HG02759 (cell line): ENCODE data around the gene IL23R.

Source experiments
- ATAC-seq: cut with Tn5 transposase; IDR thresholded peaks from one replicate; pipeline ENCODE4 v1.9.1; 2021; ENCODE audit warnings: mild to moderate bottlenecking, moderate library complexity; ENCODE audit not compliant: unreplicated experiment

The IL23R gene

DNA sequence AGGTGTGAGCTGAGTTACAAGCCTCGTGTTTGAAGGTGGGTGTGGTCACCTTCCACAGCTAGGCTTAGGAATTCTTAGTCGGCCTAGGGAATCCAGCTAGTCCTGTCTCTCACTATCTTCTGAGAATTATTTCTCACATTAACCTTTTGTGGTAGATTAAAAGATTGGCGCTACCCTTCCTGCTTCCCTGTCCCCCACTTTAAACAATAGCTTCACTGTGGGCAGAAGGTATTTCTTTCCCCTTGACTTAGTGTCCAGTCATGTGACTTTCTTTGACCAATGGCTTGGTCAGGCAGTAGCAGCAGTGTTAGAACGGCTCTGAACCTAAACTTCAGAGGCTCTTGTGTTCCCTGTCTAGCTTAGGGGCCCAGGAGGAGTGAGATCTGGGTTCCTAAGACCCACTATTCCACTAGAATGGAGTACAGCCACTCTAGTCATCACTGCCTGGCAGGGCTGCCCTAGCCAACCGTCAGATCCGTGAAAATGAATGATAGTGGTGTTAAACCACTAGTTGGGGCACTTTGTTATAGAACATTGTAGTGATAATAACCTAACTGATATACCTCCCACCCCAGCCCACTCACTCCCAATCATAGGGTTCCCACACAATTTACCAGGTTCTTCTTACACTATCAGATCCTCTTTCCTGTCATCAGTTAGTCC lies 17.6 kb upstream of the IL23R start:
- peak; percentile 46 for ATAC-seq

DNA sequence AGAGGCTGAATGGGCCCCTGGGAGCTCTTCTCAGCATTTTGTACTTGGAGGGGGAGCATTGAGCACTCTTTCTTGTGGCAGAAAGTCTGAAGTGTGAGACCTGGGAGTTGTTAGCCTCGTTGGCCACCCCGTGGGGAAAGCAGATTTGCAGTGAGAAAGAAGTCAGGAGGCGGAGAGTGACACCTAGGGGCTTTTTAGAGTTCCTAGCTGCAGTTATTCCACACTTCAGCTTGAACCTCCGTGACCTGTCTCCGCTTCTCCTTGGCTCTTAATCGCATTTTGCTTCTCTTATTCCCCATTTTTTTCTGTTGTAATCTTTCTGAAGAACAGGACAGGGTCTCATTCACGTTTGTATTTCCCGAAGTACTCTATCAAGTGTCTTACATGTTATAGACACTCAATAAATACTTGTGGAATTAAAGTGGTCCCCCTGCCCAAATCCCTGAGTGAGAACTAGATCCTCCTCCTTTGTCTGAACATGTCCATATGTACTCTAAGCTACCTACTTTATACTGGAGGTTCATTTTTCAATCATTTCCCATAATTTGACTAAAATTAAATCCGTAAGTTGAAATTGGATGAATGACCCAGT lies 17.0 kb upstream of the IL23R start:
- peak; percentile 95 for ATAC-seq

DNA sequence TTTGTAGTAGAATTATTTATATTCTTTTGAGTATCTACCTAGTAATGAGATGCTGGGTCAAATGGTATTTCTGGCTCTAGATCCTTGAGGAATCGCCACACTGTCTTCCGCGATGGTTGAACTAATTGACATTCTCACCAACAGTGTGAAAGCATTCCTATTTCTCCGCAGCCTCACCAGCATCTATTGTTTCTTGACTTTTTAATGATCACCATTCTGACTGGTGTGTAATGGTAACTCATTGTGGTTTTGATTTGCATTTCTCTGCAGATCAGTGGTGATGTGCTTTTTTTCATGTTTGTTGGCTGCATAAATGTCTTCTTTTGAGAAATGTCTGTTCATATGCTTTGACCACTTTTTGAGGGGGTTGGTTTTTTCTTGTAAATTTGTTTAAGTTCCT lies 15.3 kb upstream of the IL23R start:
- ATAC-seq: no peak

DNA sequence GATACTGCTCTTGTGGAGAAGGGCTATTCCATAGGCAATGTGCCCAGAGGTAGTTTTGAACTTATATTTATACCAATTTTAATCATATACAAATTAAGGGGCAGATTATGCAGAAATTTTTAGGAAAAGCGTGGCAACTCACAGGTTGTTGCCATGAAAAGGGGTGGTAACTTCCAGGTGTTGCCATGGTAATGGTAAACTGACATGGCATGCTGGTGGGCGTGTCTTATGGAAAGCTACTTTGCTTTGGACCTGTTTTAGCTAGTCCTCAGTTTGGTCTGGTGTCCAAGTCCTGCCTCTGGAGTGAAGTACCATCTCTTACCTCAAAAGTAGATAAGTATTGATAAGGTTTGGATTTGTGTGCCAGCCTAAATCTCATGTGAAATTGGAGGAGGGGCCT lies 7.9 kb upstream of the IL23R start:
- ATAC-seq: no peak

DNA sequence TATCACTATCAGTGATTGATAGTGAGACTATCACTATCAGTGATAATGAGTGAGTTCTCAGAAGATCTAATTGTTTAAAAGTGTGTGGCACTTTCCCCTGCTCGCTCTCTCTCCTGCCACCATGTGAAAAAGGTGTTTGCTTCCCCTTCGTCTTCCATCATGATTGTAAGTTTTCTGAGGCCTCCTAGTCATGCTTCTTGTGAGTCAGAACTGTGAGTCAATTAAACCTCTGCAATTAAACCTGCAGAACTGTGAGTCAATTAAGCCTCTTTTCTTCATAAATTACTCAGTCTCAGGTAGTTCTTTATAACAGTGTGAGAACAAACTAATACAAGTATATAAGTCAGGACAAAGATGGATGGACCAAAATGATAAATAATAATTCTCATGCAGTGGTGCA lies 7.0 kb upstream of the IL23R start:
- no peak for ATAC-seq

DNA sequence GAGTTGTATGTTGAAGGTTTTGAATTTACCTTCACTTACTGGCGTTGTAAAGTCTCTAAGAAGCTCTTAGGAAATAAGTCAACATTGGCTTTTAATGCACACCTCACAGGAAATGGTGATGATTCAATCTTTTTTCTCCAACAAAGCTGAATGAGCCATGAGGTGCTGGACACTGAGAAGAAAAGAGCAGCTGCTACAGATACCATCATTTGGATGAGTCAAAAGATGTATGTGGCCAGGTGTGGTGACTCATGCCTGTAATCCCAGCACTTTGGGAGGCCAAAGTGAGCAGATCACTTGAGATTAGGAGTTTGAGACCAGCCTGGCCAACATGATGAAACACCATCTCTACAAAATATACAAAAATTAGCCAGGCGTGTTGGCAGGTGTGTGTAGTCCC lies 3.3 kb upstream of the IL23R start:
- peak; percentile 64 for ATAC-seq

DNA sequence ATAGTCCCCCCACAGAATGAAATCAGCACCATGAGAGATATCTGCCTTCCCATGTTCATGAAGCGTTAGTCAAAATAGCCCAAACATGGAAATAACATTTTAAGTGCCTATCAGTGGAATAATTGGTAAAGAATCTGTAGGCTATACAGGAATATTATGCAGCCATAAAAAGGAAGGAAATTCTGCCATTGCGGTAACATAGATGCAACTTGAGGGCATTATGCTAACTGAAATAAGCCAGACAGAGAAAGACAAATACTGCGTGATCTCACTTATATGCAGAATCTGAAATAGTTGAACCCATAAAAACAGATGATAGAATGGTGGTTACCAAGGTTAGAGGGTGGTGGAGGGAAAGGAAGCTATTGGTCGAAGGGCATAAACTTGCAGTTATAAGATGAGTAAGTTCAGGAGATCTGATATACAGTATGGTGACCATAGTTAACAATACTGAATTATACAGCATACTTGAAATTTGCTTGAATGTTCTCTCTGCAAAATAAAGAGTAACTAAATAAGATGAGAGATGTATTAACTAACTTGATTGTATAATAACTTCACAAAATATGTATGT lies 699 bp upstream of the IL23R start:
- ATAC-seq: no peak

DNA sequence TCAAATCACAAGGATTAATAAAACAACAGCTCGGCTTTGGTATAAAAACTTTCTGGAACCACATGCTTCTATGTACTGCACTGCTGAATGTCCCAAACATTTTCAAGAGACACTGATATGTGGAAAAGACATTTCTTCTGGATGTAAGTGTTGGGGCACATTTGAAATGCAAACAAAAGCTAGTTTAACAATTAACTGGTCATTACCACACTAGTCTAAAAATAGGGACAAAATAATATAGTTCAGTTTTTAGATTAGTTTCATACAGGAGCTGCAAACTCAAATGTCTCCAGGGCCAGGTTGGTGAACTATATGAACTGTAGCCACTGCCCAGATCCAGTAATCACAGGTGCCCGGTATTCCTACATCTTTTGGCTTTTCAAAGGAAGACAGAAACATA lies 3.2 kb downstream of the IL23R start:
- ATAC-seq: peak; percentile 35

DNA sequence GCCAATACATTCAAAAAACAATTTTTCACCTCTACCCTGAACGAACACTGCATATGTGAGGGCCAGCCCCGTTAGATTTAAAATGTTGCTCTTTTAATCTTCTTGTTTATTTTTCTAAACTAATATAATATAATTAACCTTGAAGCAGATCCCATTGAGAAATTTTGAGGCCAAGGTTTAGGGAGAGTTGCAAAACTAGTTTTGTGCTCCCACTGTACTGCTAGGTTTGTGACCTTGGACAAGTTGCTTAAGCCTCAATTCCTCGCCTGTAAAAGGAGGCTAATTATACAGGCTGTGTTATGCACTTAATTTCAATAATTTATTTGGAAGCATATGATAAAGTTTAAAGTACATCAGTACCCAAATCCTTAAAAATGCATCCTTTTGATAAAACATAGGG lies 3.7 kb downstream of the IL23R start:
- ATAC-seq: no peak

DNA sequence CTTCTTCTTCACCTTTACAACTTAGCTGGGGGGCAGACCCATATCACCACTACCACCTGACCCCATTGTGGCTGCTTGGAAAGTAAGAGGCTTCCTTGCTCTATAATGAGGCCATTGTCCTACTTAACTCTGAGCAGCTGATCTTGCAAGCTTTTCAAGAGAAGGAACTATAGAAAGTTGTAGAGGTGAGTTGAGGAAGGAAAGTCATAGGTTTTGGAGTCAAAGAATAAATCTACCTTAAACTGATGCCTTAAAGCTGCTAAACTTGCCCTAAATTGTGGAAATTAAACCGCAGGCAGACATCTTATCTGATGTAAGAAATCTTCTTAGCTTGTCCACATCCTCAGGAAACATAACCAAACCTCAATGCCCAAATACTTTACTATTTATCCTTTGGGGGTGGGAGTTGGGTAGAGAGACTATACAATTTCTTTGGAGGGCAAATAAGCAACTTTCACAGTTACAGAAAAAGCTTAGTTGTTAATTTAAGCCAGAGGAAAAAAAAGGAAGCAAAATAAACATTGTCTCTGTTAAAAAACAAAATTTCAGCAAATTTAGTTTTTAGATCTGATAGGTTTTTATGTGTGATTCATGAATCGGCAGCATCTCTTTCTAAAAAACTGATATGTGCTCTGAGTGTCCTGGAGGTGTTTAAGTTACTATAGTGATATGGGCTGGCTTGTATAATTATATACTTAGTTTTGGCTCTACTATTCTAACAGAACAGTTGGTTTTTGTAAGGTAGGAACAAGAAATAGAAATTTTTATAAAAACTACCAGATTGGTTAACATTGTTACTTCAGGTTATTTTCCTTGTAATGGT lies 4.7 kb downstream of the IL23R start:
- no peak for ATAC-seq

DNA sequence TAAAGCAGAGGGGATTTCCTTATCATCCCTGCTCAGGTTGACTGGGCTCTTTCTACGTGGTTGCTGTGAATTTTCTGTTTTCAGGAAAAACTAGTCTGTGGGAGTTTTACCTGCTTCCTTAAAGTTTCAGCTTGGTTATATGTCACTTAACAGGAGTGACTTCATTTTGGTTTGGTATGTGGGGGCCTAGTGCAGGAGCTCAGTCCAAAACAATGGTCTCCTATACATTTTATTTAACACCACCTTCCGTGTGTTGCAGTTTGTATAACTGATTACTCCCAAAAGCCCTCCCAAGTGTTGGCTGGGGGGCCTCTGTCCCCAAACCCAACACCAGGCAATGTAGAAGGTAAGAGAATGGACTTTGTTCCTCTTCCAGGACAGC lies 5.3 kb downstream of the IL23R start:
- ATAC-seq: peak; percentile 21

DNA sequence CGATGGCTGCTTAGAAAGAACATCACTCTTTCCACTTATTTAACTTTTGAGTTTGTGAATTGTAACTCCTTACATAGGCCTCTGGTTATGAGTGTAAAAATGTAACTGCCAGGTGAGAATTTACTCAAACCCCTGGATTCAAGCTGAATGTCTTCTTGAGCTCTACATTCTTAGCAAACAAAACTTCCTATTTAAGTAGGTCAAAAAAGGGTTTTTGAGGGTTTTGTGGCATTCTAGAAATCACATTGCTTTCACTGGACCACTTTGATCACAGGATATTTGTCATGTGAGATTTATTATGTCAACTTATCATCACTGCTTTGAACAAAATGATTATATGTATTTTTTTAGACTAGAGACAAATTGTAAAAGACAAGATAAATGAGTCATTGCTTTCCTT lies 5.7 kb downstream of the IL23R start:
- ATAC-seq: peak; percentile 38

DNA sequence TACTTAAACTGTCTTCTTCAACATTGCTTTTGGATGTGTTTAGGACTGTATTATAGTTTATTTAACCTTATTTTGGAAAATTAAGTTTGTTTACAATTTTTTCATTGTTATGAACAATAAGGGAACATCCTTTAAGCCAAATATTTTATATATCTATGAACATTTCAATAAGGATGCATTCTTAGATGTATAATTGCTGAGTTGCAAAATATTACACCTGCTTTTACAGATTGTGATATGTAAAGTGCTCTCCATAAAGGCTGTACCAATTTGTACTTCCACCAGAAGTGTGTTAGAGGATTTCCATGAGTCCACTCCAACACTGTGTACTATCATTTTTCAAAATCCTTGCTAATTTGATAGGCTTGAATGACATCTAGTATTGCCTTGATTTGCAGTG lies 7.7 kb downstream of the IL23R start:
- ATAC-seq: no peak

DNA sequence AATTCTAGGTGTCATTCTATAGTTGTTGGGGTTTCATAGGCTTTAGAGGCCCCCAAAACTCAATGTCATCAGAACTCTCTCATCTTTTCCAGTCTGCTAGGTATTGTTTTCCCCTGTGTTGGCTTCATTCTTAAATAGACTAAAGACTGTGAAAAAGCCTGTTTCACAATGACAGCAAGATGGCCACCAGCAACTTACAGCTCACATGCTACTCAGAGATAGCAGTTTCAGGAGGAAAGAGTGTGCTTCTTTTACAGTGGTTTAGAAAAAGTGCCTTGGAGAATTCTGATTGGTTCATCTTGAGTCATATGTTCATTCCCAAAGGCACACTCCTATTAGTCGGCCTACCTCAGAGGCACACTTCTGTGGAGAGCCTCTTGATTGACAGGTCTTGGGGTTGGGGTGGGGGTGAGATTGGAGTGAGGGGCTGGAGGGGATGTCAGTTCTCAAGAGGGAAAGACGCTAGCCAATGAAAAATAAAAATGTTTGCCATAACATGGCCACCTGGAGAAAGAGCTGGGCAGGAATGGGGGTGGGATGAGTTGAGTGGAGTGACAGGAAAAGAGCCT lies 8.5 kb downstream of the IL23R start:
- ATAC-seq: peak; percentile 41

DNA sequence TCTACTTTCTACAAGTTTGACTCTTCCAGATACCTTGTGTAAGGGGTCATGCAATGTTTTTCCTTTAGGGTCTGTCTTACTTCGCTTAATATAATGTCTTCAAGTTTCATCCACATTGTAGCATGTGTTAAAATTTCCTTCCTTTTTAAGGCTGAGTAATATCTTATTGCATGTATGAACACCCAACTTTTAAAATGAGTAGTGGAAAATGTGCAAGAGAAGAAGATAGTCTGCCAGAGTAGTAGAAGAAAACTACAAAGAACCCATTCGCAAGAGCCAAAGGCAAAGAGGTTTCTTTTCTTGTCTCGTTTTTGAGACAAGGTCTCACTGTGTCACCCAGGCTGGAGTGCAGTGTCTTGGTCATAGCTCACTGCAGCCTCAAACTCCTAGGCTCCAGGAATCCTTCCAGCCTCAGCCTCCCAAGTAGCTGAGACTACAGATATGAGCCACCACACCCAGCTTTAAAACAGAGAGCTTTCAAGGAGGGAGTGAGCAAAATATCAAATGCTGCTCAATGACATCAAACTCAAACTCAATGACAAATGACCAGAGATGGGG lies 9.4 kb downstream of the IL23R start:
- no peak for ATAC-seq

DNA sequence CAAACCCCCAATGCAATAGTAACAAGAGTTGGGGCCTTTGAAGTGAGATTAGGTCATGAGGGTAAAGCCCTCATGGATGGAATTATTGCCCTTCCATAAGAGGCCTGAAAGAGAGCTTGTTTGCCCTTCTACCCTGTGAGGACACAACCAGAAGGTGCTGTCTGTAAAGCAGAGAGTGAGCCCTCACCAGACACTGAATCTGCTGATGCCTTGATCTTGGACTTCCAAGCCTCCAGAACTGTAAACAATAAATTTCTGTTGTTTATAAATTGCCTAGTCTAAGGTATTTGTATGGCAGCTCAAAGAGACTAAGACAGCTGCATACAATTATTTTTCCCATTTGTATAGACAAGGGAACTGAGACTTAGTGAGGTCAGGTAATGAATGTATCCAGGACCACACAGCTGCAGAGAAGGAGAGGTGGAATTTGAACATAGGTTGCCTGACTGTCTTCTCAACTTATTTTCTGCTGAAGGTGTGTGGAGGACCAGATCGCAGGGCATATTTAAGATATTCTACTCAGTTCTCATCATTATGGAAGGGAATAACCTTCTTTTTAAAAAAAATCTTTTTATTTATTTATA lies 18.7 kb downstream of the IL23R start:
- ATAC-seq: no peak

DNA sequence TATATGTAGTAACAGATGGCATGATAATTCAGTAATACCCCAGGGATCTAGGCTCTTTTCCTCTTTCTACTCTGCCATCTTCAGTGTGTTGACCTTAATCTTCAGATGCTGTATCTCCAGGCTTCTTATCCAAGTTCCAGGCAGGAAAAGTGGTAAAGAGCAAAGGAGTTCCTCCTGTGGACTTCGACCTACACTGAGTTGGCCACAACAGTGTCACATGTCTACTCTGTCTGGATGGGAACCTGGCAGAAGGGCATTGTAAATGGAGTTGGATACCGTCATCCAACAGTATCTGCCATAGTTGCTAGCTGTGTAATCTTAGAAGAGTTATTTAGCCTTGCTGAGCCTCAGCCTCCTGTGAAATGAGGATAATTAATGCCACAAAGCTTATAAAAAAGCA lies 21.9 kb downstream of the IL23R start:
- no peak for ATAC-seq

DNA sequence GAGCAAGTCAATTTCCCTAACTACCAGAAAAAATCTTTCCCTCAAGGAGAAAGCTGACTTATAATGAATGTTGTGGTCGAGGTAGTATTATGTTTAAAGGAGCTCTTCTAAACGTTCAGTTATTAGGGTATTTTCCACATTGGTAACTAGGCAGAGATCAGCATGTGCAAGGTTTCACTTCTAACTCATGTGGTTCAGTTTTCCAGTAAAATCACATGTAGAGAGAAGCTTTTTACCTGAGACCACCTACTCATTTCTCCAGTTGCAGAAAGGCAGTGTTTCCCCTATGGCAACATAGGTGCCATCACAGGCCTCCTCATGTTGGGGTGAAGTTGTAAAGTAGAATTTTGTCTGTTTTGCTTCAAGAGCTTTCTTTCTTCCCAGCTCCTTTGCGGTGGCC lies 23.7 kb downstream of the IL23R start:
- ATAC-seq: peak; percentile 46

DNA sequence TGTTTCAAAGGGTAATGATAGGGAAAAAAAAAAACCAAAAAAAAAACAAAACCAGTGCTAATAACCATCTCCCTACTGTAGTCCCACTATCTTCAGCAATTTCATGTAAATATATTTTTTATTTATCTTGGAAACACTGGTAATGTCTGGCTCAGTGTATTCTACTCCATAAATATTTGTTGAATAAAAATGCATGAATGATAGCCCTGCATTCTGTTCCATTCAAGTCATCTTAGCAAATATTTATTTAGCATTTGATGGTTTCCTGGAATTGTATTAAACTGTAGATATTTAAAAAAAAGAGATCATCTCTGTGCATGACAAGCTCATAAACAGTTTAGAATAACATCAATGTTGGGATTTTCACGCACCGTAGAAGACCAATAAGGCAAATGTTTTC lies 24.2 kb downstream of the IL23R start:
- ATAC-seq: no peak

DNA sequence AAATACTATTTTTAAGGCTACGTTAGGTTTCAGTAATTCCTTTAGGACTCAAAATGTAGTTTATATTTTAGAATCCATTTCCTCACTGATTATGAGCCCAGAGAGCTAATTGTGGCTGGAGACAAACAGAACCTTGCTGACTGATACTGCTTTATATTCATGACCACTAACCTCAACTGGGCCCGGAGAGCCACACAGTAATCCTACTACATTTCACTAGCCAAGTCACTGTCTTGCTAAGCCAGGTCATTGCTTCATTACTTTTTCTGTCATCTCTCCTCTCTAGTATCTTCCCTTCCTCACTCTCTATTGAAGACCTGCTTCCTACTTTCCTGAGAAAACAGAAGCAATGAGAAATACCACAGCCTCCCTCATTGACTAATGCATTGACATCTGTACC lies 24.7 kb downstream of the IL23R start:
- ATAC-seq: no peak
